ENCODE data around the gene PHYH.

Gene PHYH

GRCh38 chr10:13315361-13315760 lies 15.5 kb upstream of the PHYH start:
- Mint-ChIP-seq H3K4me3 (no peak overlapping the region), H3K9me3 (no peaks in the 10 kb centered on the region), H3K4me1 (no peaks in the 10 kb centered on the region), H3K27ac (ENCODE audit: low read depth) (peak overlapping the region; percentile 49), H3K27me3 (no peaks in the 10 kb centered on the region), H3K36me3 (ENCODE audit: insufficient read depth) (peaks cover 9% of the 10 kb centered on the region)
- no peak for DNase-seq (ENCODE audit: low spot score in 2 of 2)
- no peak for ATAC-seq (replicated peaks; ENCODE audit: extremely low read depth, poor library complexity, severe bottlenecking)

- no peak overlapping the region for H3K4me3 Mint-ChIP-seq
- DNase-seq (ENCODE audit: low spot score in 2 of 2) (no peak), ATAC-seq (replicated peaks; ENCODE audit: extremely low read depth, poor library complexity, severe bottlenecking) (no peak)
- H3K4me1 Mint-ChIP-seq = no peaks in the 10 kb centered on the region
- no peaks in the 10 kb centered on the region for H3K36me3 Mint-ChIP-seq (ENCODE audit: insufficient read depth)
- H3K9me3 Mint-ChIP-seq = no peaks in the 10 kb centered on the region
- H3K27me3 Mint-ChIP-seq = no peaks in the 10 kb centered on the region
- no peak overlapping the region for H3K27ac Mint-ChIP-seq (ENCODE audit: low read depth)
Measured at GRCh38 chr10:13311177-13311575, 11.3 kb upstream of the PHYH start.

DNA sequence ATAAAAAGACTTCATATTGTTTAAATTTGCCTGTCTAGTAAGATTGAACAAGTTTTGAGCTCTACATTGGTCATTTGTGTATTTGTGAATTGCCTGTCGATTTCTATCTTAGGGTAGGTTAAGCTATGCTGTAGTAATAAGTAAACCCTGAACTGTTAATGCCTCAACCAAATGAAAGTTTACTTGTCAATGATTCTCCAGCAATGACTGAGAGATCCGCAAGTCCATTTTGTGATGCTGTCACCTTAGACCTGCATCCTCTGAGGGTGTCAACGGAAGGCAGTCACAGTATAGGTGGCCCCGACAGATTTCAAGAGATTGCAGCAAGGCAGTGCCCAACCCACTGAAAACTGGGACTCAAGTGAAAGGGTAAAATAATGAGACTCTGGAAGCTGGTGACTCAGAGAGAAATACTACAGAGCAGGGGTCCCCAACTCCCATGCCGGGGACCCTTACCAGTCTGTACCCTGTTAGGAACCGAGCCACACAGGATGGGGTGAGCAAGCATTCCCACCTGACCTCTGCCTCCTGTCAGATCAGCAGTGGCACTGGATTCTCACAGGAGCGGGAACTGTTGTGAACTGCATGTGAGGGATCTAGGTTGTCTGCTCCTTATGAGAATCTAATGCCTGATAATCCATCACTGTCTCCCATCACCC lies 10.8 kb upstream of the PHYH start:
- no peaks in the 10 kb centered on the region for H3K36me3 Mint-ChIP-seq (ENCODE audit: insufficient read depth)
- ATAC-seq (replicated peaks; ENCODE audit: extremely low read depth, poor library complexity, severe bottlenecking) (no peak), DNase-seq (ENCODE audit: low spot score in 2 of 2) (no peak)
- H3K4me1 Mint-ChIP-seq = no peaks in the 10 kb centered on the region
- H3K4me3 Mint-ChIP-seq = no peak overlapping the region
- no peak overlapping the region for H3K27ac Mint-ChIP-seq (ENCODE audit: low read depth)
- no peaks in the 10 kb centered on the region for H3K9me3 Mint-ChIP-seq
- H3K27me3 Mint-ChIP-seq = no peaks in the 10 kb centered on the region

GRCh38 chr10:13309792-13310191 lies 9.9 kb upstream of the PHYH start:
- ATAC-seq (replicated peaks; ENCODE audit: extremely low read depth, poor library complexity, severe bottlenecking) = no peak
- H3K9me3 Mint-ChIP-seq = no peaks in the 10 kb centered on the region
- no peaks in the 10 kb centered on the region for H3K27me3 Mint-ChIP-seq
- H3K36me3 Mint-ChIP-seq (ENCODE audit: insufficient read depth) = no peaks in the 10 kb centered on the region
- H3K27ac Mint-ChIP-seq (ENCODE audit: low read depth) = no peak overlapping the region
- no peaks in the 10 kb centered on the region for H3K4me1 Mint-ChIP-seq
- H3K4me3 Mint-ChIP-seq = no peak overlapping the region
- no peak for DNase-seq (ENCODE audit: low spot score in 2 of 2)

DNA sequence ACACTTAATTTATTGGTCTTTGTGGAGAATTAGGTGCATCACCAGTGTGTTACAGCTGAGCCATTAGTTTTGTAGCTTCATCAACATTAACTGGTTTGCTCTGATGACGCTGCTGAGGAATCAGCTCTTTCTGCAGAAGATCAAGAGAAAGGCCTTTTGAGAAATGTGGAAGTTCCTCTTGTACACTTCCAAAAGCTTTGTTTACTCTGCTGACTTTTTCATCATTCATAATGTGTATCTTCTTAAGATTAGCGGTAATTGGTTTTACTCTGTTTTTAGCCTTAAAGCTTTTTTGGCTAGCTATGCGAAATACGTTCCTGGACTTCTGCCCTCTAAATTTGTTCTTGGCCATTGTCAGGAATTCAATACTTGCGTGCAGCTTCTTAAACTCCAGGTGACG lies 8.2 kb upstream of the PHYH start:
- DNase-seq (ENCODE audit: low spot score in 2 of 2) (no peak), ATAC-seq (replicated peaks; ENCODE audit: extremely low read depth, poor library complexity, severe bottlenecking) (no peak)
- H3K4me1 Mint-ChIP-seq = no peaks in the 10 kb centered on the region
- H3K36me3 Mint-ChIP-seq (ENCODE audit: insufficient read depth) = no peaks in the 10 kb centered on the region
- no peaks in the 10 kb centered on the region for H3K27me3 Mint-ChIP-seq
- H3K9me3 Mint-ChIP-seq = no peaks in the 10 kb centered on the region
- H3K4me3 Mint-ChIP-seq = no peak overlapping the region
- H3K27ac Mint-ChIP-seq (ENCODE audit: low read depth) = no peak overlapping the region

DNA sequence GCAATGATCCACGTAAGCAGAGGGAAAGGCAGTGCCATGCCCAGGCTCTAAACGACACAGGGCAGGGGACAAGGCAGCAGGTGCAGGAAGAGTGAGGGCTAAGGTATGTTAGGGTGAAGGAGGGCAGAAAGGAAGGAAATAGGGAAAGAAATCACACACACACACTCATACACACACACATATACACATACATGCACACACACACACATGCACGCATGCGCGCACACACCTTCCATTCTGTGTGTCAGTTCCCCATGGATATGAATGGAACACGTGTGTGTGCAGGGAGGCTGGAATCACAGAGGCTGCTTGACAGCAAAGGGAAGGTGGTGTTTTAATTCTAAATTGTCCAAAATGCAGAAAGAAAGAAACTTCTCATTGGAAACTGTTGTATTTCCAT lies 6.2 kb upstream of the PHYH start:
- Mint-ChIP-seq H3K4me3 (no peak overlapping the region), H3K36me3 (ENCODE audit: insufficient read depth) (peaks cover 7% of the 10 kb centered on the region), H3K9me3 (no peaks in the 10 kb centered on the region), H3K4me1 (peaks cover 15% of the 10 kb centered on the region), H3K27me3 (no peaks in the 10 kb centered on the region), H3K27ac (ENCODE audit: low read depth) (no peak overlapping the region)
- ATAC-seq (replicated peaks; ENCODE audit: extremely low read depth, poor library complexity, severe bottlenecking) (no peak), DNase-seq (ENCODE audit: low spot score in 2 of 2) (no peak)

DNA sequence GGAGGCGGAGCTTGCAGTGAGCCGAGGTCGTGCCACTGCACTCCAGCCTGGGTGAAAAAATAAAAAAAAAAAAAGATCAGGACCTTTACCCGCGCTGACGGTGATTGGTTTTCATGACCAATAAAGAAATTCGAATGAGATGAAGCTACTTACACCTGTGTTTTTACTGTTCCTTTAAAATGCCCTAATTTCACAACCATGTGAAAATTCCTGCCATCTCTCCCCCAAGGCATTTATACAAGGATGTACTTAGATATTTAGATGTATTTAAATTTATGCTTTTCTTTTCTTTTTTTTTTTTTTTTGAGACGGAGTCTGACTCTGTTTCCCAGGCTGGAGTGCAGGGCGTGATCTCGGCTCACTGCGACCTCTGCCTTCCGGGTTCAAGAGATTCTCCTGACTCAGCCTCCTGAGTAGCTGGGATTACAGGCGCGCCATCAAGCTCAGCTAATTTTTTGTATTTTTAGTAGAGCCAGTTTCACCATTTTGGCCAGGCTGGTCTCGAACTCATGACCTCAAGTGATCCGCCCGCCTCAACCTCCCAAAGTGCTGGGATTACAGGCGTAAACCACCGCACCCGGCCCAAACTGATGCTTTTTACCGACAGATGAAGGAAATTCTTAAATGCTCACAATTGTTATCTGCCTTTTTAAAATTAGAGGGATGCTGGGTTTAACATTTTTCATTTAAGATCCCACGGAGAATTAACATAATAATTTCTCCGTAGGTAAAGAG lies 3.1 kb upstream of the PHYH start:
- Mint-ChIP-seq H3K4me1 (peaks cover 21% of the 10 kb centered on the region), H3K27me3 (no peaks in the 10 kb centered on the region), H3K9me3 (no peaks in the 10 kb centered on the region), H3K36me3 (ENCODE audit: insufficient read depth) (peaks cover 21% of the 10 kb centered on the region), H3K27ac (ENCODE audit: low read depth) (peak overlapping the region; percentile 99), H3K4me3 (peak overlapping the region; percentile 87)
- ATAC-seq (replicated peaks; ENCODE audit: extremely low read depth, poor library complexity, severe bottlenecking) = no peak
- DNase-seq (ENCODE audit: low spot score in 2 of 2) = no peak

- DNase-seq (ENCODE audit: low spot score in 2 of 2) (no peak), ATAC-seq (replicated peaks; ENCODE audit: extremely low read depth, poor library complexity, severe bottlenecking) (no peak)
- Mint-ChIP-seq H3K9me3 (no peaks in the 10 kb centered on the region), H3K36me3 (ENCODE audit: insufficient read depth) (peaks cover 25% of the 10 kb centered on the region), H3K4me3 (peak overlapping the region; percentile 79), H3K27me3 (no peaks in the 10 kb centered on the region), H3K4me1 (peaks cover 21% of the 10 kb centered on the region), H3K27ac (ENCODE audit: low read depth) (peak overlapping the region; percentile 86)
Measured at GRCh38 chr10:13298748-13299436, 972 bp downstream of the PHYH start.

DNA sequence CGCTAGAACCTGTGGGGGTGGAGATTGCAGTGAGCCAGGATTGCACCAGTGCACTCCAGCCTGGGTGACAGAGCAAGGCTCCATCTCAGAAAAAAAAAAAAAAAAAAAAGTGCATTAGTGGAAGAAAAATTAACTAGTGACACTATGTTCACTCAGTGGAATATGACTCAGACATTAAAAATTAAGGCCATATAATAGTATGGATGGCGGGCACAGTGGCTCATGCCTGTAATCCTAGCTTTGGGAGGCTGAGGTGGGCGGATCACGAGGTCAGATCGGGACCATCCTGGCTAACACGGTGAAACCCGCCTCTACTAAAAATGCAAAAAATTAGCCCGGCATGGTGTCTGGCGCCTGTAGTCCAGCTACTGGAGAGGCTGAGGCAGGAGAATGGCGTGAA lies 3.4 kb downstream of the PHYH start:
- no peak for ATAC-seq (replicated peaks; ENCODE audit: extremely low read depth, poor library complexity, severe bottlenecking)
- Mint-ChIP-seq H3K27ac (ENCODE audit: low read depth) (no peak overlapping the region), H3K9me3 (no peaks in the 10 kb centered on the region), H3K4me3 (no peak overlapping the region), H3K36me3 (ENCODE audit: insufficient read depth) (peaks cover 24% of the 10 kb centered on the region), H3K27me3 (no peaks in the 10 kb centered on the region), H3K4me1 (peaks cover 9% of the 10 kb centered on the region)
- DNase-seq (ENCODE audit: low spot score in 2 of 2) = no peak

DNA sequence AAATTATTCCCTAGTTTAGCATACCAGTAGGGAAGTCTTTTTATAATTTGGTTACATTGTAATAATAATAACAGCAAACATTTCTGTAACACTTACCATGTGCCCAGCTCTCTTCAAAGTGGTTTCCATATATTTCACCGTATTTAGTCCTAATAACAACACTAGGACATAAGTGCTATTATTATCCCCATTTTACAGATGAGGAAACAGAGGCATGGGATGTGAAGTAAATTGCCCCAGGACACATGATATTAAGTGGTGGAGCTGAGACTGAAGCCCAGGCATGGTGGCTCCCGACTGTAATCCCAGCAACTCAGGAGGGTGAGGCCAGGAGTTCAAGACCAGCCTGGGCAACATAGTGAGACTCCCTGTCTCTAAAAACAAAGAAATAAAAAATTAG lies 5.1 kb downstream of the PHYH start:
- Mint-ChIP-seq H3K27me3 (no peaks in the 10 kb centered on the region), H3K4me1 (peaks cover 6% of the 10 kb centered on the region), H3K27ac (ENCODE audit: low read depth) (no peak overlapping the region), H3K4me3 (no peak overlapping the region), H3K36me3 (ENCODE audit: insufficient read depth) (peaks cover 15% of the 10 kb centered on the region), H3K9me3 (no peaks in the 10 kb centered on the region)
- DNase-seq (ENCODE audit: low spot score in 2 of 2) (no peak), ATAC-seq (replicated peaks; ENCODE audit: extremely low read depth, poor library complexity, severe bottlenecking) (no peak)

- Mint-ChIP-seq H3K4me3 (no peak overlapping the region), H3K36me3 (ENCODE audit: insufficient read depth) (peaks cover 12% of the 10 kb centered on the region), H3K27me3 (no peaks in the 10 kb centered on the region), H3K27ac (ENCODE audit: low read depth) (no peak overlapping the region), H3K4me1 (peaks cover 8% of the 10 kb centered on the region), H3K9me3 (no peaks in the 10 kb centered on the region)
- DNase-seq (ENCODE audit: low spot score in 2 of 2) (no peak), ATAC-seq (replicated peaks; ENCODE audit: extremely low read depth, poor library complexity, severe bottlenecking) (no peak)
Measured at GRCh38 chr10:13291821-13292773, 7.8 kb downstream of the PHYH start.

GRCh38 chr10:13291061-13291460 lies 8.8 kb downstream of the PHYH start:
- H3K27me3 Mint-ChIP-seq = no peaks in the 10 kb centered on the region
- peaks cover 8% of the 10 kb centered on the region for H3K4me1 Mint-ChIP-seq
- no peak for ATAC-seq (replicated peaks; ENCODE audit: extremely low read depth, poor library complexity, severe bottlenecking)
- H3K36me3 Mint-ChIP-seq (ENCODE audit: insufficient read depth) = peaks cover 12% of the 10 kb centered on the region
- H3K4me3 Mint-ChIP-seq = no peak overlapping the region
- no peak overlapping the region for H3K27ac Mint-ChIP-seq (ENCODE audit: low read depth)
- H3K9me3 Mint-ChIP-seq = no peaks in the 10 kb centered on the region
- no peak for DNase-seq (ENCODE audit: low spot score in 2 of 2)
